Measurements from ENCODE around the gene UBXN1. TPM values are rescaled to one million over a fixed set of nuclear protein-coding genes. Genes with fewer than 3 reads are reported as not detected.
A peak's percentile ranks its signal among the peaks of the same experiment; 100 is the strongest.

UBXN1 gene
- 100 to 1,000 TPM; 150 to 226 (median 216) TPM for polyA plus RNA-seq (ENCODE audit: low read depth in 6 of 6)

GRCh38 chr11:62678770-62679696 is at the start of gene UBXN1:
UBXN1 (minus strand) TSS chr11:62679073; CDS start chr11:62678923, 150 bp downstream.
- Mint-ChIP-seq H3K36me3 (peaks cover 0 to 21% of the 10 kb centered on the region in 2 donors), H3K9me3 (no peaks in the 10 kb centered on the region), H3K27me3 (no peaks in the 10 kb centered on the region), H3K27ac (peak within 1 kb of the TSS; percentile 91 to 99 (median 96)), H3K4me1 (peaks cover 26 to 44% (median 38%) of the 10 kb centered on the region in 3 donors), H3K4me3 (peak within 1 kb of the TSS; percentile 75 to 97 (median 94))
- ATAC-seq (ENCODE audit: low read depth in 2 of 2): peak; percentile 82 to 87
- DNase-seq: peak; percentile 85

- Mint-ChIP-seq H3K36me3 (peaks cover 0 to 14% of the 10 kb centered on the region in 2 donors), H3K9me3 (no peaks in the 10 kb centered on the region), H3K4me1 (peaks cover 29 to 56% (median 49%) of the 10 kb centered on the region in 3 donors)
Observed at GRCh38 chr11:62728171-62728988, 49.5 kb upstream of the UBXN1 start, which contains the start of gene TTC9C. TTC9C (plus strand) TSS chr11:62728486; CDS start chr11:62728849, 363 bp downstream.

GRCh38 chr11:62727872-62728170 is 48.9 kb upstream of the UBXN1 start:
- ATAC-seq (ENCODE audit: low read depth in 2 of 2): peak; percentile 57 to 59
- Mint-ChIP-seq H3K4me1 (peaks cover 29 to 52% (median 45%) of the 10 kb centered on the region in 3 donors), H3K9me3 (no peaks in the 10 kb centered on the region), H3K4me3 (peak overlapping the region; percentile 90 to 100 (median 98)), H3K27me3 (no peaks in the 10 kb centered on the region), H3K36me3 (peaks cover 0 to 11% of the 10 kb centered on the region in 2 donors), H3K27ac (peak overlapping the region; percentile 95 to 99 (median 98))
- DNase-seq: peak; percentile 91

More at GRCh38 chr11:62728171-62728988, 49.5 kb upstream of the UBXN1 start, which contains the start of gene TTC9C:
- DNase-seq: peak; percentile 85
- H3K27me3 Mint-ChIP-seq: no peaks in the 10 kb centered on the region
- peak within 1 kb of the TSS; percentile 90 to 100 (median 98) for H3K4me3 Mint-ChIP-seq
- peak within 1 kb of the TSS; percentile 95 to 99 (median 98) for H3K27ac Mint-ChIP-seq
- peak; percentile 35 to 37 for ATAC-seq (ENCODE audit: low read depth in 2 of 2)

- H3K27me3 Mint-ChIP-seq: no peaks in the 10 kb centered on the region
- peak within 1 kb of the TSS; percentile 90 to 100 (median 98) for H3K4me3 Mint-ChIP-seq
- no peaks in the 10 kb centered on the region for H3K9me3 Mint-ChIP-seq
- H3K4me1 Mint-ChIP-seq: peaks cover 29 to 52% (median 45%) of the 10 kb centered on the region in 3 donors
- ATAC-seq (ENCODE audit: low read depth in 2 of 2) (peak; percentile 76 to 77), DNase-seq (peak; percentile 100)
- H3K36me3 Mint-ChIP-seq: peaks cover 0 to 14% of the 10 kb centered on the region in 2 donors
- peak within 1 kb of the TSS; percentile 95 to 99 (median 98) for H3K27ac Mint-ChIP-seq
Observed at GRCh38 chr11:62727165-62727871, 48.4 kb upstream of the UBXN1 start, which contains the start of gene HNRNPUL2. HNRNPUL2 (minus strand) TSS chr11:62727457; CDS start chr11:62727156, 301 bp downstream.

GRCh38 chr11:62726915-62727164 is 48.0 kb upstream of the UBXN1 start:
- Mint-ChIP-seq H3K4me1 (peaks cover 29 to 56% (median 45%) of the 10 kb centered on the region in 3 donors), H3K4me3 (peak overlapping the region; percentile 90 to 100 (median 98)), H3K27ac (peak overlapping the region in 5 of 6 donors; percentile 56 to 98 (median 98)), H3K36me3 (peaks cover 4 to 14% of the 10 kb centered on the region in 2 donors), H3K9me3 (no peaks in the 10 kb centered on the region), H3K27me3 (no peaks in the 10 kb centered on the region)
- DNase-seq (no peak), ATAC-seq (ENCODE audit: low read depth in 2 of 2) (peak; percentile 0 to 1)

GRCh38 chr11:62726156-62726914 is 47.5 kb upstream of the UBXN1 start:
- peaks cover 29 to 57% (median 45%) of the 10 kb centered on the region in 3 donors for H3K4me1 Mint-ChIP-seq
- DNase-seq: no peak
- H3K36me3 Mint-ChIP-seq: peaks cover 9 to 14% of the 10 kb centered on the region in 2 donors
- peak overlapping the region; percentile 83 to 98 (median 90) for H3K27ac Mint-ChIP-seq
- H3K9me3 Mint-ChIP-seq: no peaks in the 10 kb centered on the region
- H3K4me3 Mint-ChIP-seq: peak overlapping the region; percentile 90 to 100 (median 98)
- no peak for ATAC-seq (ENCODE audit: low read depth in 2 of 2)
- no peaks in the 10 kb centered on the region for H3K27me3 Mint-ChIP-seq

GRCh38 chr11:62725646-62726045 is 46.8 kb upstream of the UBXN1 start:
- peak overlapping the region; percentile 90 to 100 (median 98) for H3K4me3 Mint-ChIP-seq
- H3K27me3 Mint-ChIP-seq: no peaks in the 10 kb centered on the region
- no peak for ATAC-seq (ENCODE audit: low read depth in 2 of 2)
- H3K36me3 Mint-ChIP-seq: peaks cover 9 to 14% of the 10 kb centered on the region in 2 donors
- no peak for DNase-seq
- H3K27ac Mint-ChIP-seq: peak overlapping the region; percentile 87 to 98 (median 94)
- H3K4me1 Mint-ChIP-seq: peaks cover 29 to 52% (median 45%) of the 10 kb centered on the region in 3 donors
- H3K9me3 Mint-ChIP-seq: no peaks in the 10 kb centered on the region

GRCh38 chr11:62724171-62724570 is 45.3 kb upstream of the UBXN1 start:
- Mint-ChIP-seq H3K27me3 (no peaks in the 10 kb centered on the region), H3K27ac (peak overlapping the region in 3 of 6 donors; percentile 56 to 72 (median 57)), H3K4me1 (peaks cover 33 to 42% (median 35%) of the 10 kb centered on the region in 3 donors), H3K36me3 (peaks cover 19 to 21% of the 10 kb centered on the region in 2 donors), H3K4me3 (peak overlapping the region in 7 of 8 donors; percentile 4 to 100 (median 90)), H3K9me3 (no peaks in the 10 kb centered on the region)
- no peak for ATAC-seq (ENCODE audit: low read depth in 2 of 2)
- DNase-seq: no peak

GRCh38 chr11:62721994-62722393 is 43.1 kb upstream of the UBXN1 start:
- Mint-ChIP-seq H3K4me1 (peaks cover 29 to 37% (median 30%) of the 10 kb centered on the region in 3 donors), H3K27ac (peak overlapping the region in 2 of 6 donors; percentile 58 to 74), H3K4me3 (peak overlapping the region in 2 of 8 donors; percentile 18 to 47), H3K36me3 (peaks cover 19 to 27% of the 10 kb centered on the region in 2 donors), H3K27me3 (no peaks in the 10 kb centered on the region), H3K9me3 (no peaks in the 10 kb centered on the region)
- DNase-seq: no peak
- ATAC-seq (ENCODE audit: low read depth in 2 of 2): no peak

- Mint-ChIP-seq H3K9me3 (no peaks in the 10 kb centered on the region), H3K4me3 (peak overlapping the region in 1 of 8 donors; percentile 45), H3K27me3 (no peaks in the 10 kb centered on the region), H3K36me3 (peaks cover 27 to 32% of the 10 kb centered on the region in 2 donors), H3K27ac (peak overlapping the region in 1 of 6 donors; percentile 53), H3K4me1 (peaks cover 11 to 22% (median 20%) of the 10 kb centered on the region in 3 donors)
- ATAC-seq (ENCODE audit: low read depth in 2 of 2) (no peak), DNase-seq (no peak)
Observed at GRCh38 chr11:62719302-62719978, 40.6 kb upstream of the UBXN1 start.

- DNase-seq (no peak), ATAC-seq (ENCODE audit: low read depth in 2 of 2) (no peak)
- no peaks in the 10 kb centered on the region for H3K27me3 Mint-ChIP-seq
- no peaks in the 10 kb centered on the region for H3K9me3 Mint-ChIP-seq
- H3K27ac Mint-ChIP-seq: no peak overlapping the region
- H3K36me3 Mint-ChIP-seq: peaks cover 18 to 23% of the 10 kb centered on the region in 2 donors
- H3K4me1 Mint-ChIP-seq: peaks cover 4 to 13% (median 12%) of the 10 kb centered on the region in 3 donors
- no peak overlapping the region for H3K4me3 Mint-ChIP-seq
Observed at GRCh38 chr11:62716816-62717215, 37.9 kb upstream of the UBXN1 start.
